ENCODE data around the gene LRRC8D.
"Not testable (repeated sequence)": the region's sequence is repeated elsewhere in the genome, so short reads cannot be mapped to it uniquely, and the experiment has no call there.

Gene LRRC8D

GRCh38 chr1:89820422-89821321, at the start of gene LRRC8D:
LRRC8D (plus strand) TSS chr1:89821032; CDS start chr1:89933069, 112,037 bp downstream.
- DNase-seq (ENCODE audit: low read depth in 2 of 2): peak; percentile 53 to 61

GRCh38 chr1:89771991-89772560, 48.8 kb upstream of the LRRC8D start:
- no peak for DNase-seq (ENCODE audit: low read depth in 2 of 2)

GRCh38 chr1:89776104-89776503, 44.7 kb upstream of the LRRC8D start:
- DNase-seq (ENCODE audit: low read depth in 2 of 2): not testable (repeated sequence)

GRCh38 chr1:89777271-89777670, 43.6 kb upstream of the LRRC8D start:
- DNase-seq (ENCODE audit: low read depth in 2 of 2): not testable (repeated sequence)

- no peak for DNase-seq (ENCODE audit: low read depth in 2 of 2)
Measured at GRCh38 chr1:89779151-89779940, 41.5 kb upstream of the LRRC8D start.

- peak in 1 of 2 donors; percentile 19 for DNase-seq (ENCODE audit: low read depth in 2 of 2)
Measured at GRCh38 chr1:89780721-89781120, 40.1 kb upstream of the LRRC8D start.

GRCh38 chr1:89781494-89782126, 39.2 kb upstream of the LRRC8D start:
- DNase-seq (ENCODE audit: low read depth in 2 of 2): peak; percentile 66 to 68

- DNase-seq (ENCODE audit: low read depth in 2 of 2): no peak
Measured at GRCh38 chr1:89786628-89787214, 34.1 kb upstream of the LRRC8D start.

GRCh38 chr1:89790592-89790991, 30.2 kb upstream of the LRRC8D start:
- DNase-seq (ENCODE audit: low read depth in 2 of 2): no peak

- DNase-seq (ENCODE audit: low read depth in 2 of 2): no peak
Measured at GRCh38 chr1:89791064-89791726, 29.6 kb upstream of the LRRC8D start.

GRCh38 chr1:89794406-89794805, 26.4 kb upstream of the LRRC8D start:
- no peak for DNase-seq (ENCODE audit: low read depth in 2 of 2)

- DNase-seq (ENCODE audit: low read depth in 2 of 2): not testable (repeated sequence)
Measured at GRCh38 chr1:89795571-89795970, 25.3 kb upstream of the LRRC8D start.

- DNase-seq (ENCODE audit: low read depth in 2 of 2): not testable (repeated sequence)
Measured at GRCh38 chr1:89797876-89798275, 23.0 kb upstream of the LRRC8D start.

- no peak for DNase-seq (ENCODE audit: low read depth in 2 of 2)
Measured at GRCh38 chr1:89799495-89799894, 21.3 kb upstream of the LRRC8D start.

- DNase-seq (ENCODE audit: low read depth in 2 of 2): no peak
Measured at GRCh38 chr1:89800022-89800655, 20.7 kb upstream of the LRRC8D start.

GRCh38 chr1:89800718-89801117, 20.1 kb upstream of the LRRC8D start:
- DNase-seq (ENCODE audit: low read depth in 2 of 2): no peak

- DNase-seq (ENCODE audit: low read depth in 2 of 2): no peak
Measured at GRCh38 chr1:89802051-89802450, 18.8 kb upstream of the LRRC8D start.

GRCh38 chr1:89802841-89803240, 18.0 kb upstream of the LRRC8D start:
- no peak for DNase-seq (ENCODE audit: low read depth in 2 of 2)

- DNase-seq (ENCODE audit: low read depth in 2 of 2): peak; percentile 81 to 89
Measured at GRCh38 chr1:89804642-89805237, 16.1 kb upstream of the LRRC8D start.

- no peak for DNase-seq (ENCODE audit: low read depth in 2 of 2)
Measured at GRCh38 chr1:89806616-89807015, 14.2 kb upstream of the LRRC8D start.
